ENCODE results near the gene SHE.

DNA sequence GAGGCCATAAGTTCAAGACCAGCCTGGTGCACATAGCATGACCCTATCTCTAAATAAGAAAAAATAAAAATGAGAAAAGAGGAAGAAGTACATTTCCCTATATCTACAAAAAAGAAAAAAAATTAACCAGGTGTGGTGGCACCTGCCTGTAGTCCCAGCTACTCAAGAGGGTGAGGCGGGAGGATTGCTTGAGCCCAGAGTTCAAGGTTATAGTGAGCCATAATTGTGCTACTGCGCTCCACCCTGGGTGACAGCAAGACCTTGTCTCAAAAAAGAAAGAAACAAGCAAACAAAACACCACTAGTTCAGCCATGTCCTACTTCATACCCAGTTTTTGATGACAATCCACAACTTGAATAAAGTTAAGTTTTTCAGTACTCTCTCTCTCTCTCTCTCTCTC lies 30.9 kb downstream of the SHE start:
- TF ChIP-seq, protein P1, sequence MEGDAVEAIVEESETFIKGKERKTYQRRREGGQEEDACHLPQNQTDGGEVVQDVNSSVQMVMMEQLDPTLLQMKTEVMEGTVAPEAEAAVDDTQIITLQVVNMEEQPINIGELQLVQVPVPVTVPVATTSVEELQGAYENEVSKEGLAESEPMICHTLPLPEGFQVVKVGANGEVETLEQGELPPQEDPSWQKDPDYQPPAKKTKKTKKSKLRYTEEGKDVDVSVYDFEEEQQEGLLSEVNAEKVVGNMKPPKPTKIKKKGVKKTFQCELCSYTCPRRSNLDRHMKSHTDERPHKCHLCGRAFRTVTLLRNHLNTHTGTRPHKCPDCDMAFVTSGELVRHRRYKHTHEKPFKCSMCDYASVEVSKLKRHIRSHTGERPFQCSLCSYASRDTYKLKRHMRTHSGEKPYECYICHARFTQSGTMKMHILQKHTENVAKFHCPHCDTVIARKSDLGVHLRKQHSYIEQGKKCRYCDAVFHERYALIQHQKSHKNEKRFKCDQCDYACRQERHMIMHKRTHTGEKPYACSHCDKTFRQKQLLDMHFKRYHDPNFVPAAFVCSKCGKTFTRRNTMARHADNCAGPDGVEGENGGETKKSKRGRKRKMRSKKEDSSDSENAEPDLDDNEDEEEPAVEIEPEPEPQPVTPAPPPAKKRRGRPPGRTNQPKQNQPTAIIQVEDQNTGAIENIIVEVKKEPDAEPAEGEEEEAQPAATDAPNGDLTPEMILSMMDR (IDR thresholded peaks at IDR 0.05), result no peak
- TF ChIP-seq POLR2A (IDR thresholded peaks at IDR 0.05), result no peak
